ENCODE measurements around the gene SLCO2A1. TPM values are rescaled to one million over a fixed set of nuclear protein-coding genes. Genes with fewer than 3 reads are reported as not detected.

The SLCO2A1 gene
- total RNA-seq, 4 donors from 2014 or later: 15.0 to 33.0 (median 19.2) TPM

- no peak overlapping the region for H3K4me3 ChIP-seq
- no peaks in the 10 kb centered on the region for H3K27me3 ChIP-seq
- no peak for DNase-seq
Measured at GRCh38 chr3:133987948-133988484, 41.7 kb downstream of the SLCO2A1 start.

GRCh38 chr3:133987136-133987535 lies 42.6 kb downstream of the SLCO2A1 start:
- Histone ChIP-seq H3K9me3 (no peaks in the 10 kb centered on the region), H3K36me3 (no peaks in the 10 kb centered on the region), H3K4me1 (no peaks in the 10 kb centered on the region), H3K27ac (no peak overlapping the region), H3K4me3 (no peak overlapping the region), H3K27me3 (no peaks in the 10 kb centered on the region)
- DNase-seq: no peak
- TF ChIP-seq POLR2A (IDR thresholded peaks at IDR 0.05): no peak
- no peak for TF ChIP-seq CTCF (IDR thresholded peaks at IDR 0.05)

More at GRCh38 chr3:133987948-133988484, 41.7 kb downstream of the SLCO2A1 start:
- Histone ChIP-seq H3K27ac (no peak overlapping the region), H3K9me3 (no peaks in the 10 kb centered on the region), H3K4me1 (no peaks in the 10 kb centered on the region), H3K36me3 (no peaks in the 10 kb centered on the region)
- TF ChIP-seq CTCF (IDR thresholded peaks at IDR 0.05) (no peak), POLR2A (IDR thresholded peaks at IDR 0.05) (no peak)

- no peaks in the 10 kb centered on the region for H3K9me3 ChIP-seq
- H3K36me3 ChIP-seq: no peaks in the 10 kb centered on the region
- DNase-seq: no peak
- H3K4me3 ChIP-seq: no peak overlapping the region
- no peak overlapping the region for H3K27ac ChIP-seq
- no peaks in the 10 kb centered on the region for H3K27me3 ChIP-seq
- no peak for TF ChIP-seq CTCF (IDR thresholded peaks at IDR 0.05)
- no peak for TF ChIP-seq POLR2A (IDR thresholded peaks at IDR 0.05)
- no peaks in the 10 kb centered on the region for H3K4me1 ChIP-seq
Measured at GRCh38 chr3:133986311-133986710, 43.4 kb downstream of the SLCO2A1 start.

- no peak for DNase-seq
- no peak for TF ChIP-seq POLR2A (IDR thresholded peaks at IDR 0.05)
- TF ChIP-seq CTCF (IDR thresholded peaks at IDR 0.05): no peak
- no peaks in the 10 kb centered on the region for H3K9me3 ChIP-seq
Measured at GRCh38 chr3:133984975-133985374, 44.8 kb downstream of the SLCO2A1 start.

GRCh38 chr3:133983576-133984560 lies 45.9 kb downstream of the SLCO2A1 start:
- Histone ChIP-seq H3K4me1 (no peaks in the 10 kb centered on the region), H3K4me3 (no peak overlapping the region), H3K36me3 (no peaks in the 10 kb centered on the region), H3K27me3 (no peaks in the 10 kb centered on the region), H3K27ac (no peak overlapping the region), H3K9me3 (no peaks in the 10 kb centered on the region)
- no peak for DNase-seq
- TF ChIP-seq CTCF (IDR thresholded peaks at IDR 0.05): no peak
- TF ChIP-seq POLR2A (IDR thresholded peaks at IDR 0.05): no peak

More at GRCh38 chr3:133984975-133985374, 44.8 kb downstream of the SLCO2A1 start:
- Histone ChIP-seq H3K36me3 (no peaks in the 10 kb centered on the region), H3K27me3 (no peaks in the 10 kb centered on the region), H3K4me3 (no peak overlapping the region), H3K4me1 (no peaks in the 10 kb centered on the region), H3K27ac (no peak overlapping the region)

Data from Peyer's patch (tissue), 4 donors.